BJ (cell line): ENCODE measurements around the gene COX11. TPM values are rescaled to one million over a fixed set of nuclear protein-coding genes. Genes with fewer than 3 reads are reported as not detected.

ENCODE experiments used
- CTCF ChIA-PET: fragments of 350-600 bp; formaldehyde crosslinking; extraction: SDS; loops from one replicate; lab custom pipeline; 2021; ENCODE audit warnings: antibody characterized with exemption, inconsistent platforms; lab: Yijun Ruan, JAX
- POLR2A ChIA-PET: fragments of 300-600 bp; sonication (Branson Sonifier 250); formaldehyde crosslinking; extraction: SDS; loops from one replicate; lab custom pipeline; 2021; ENCODE audit warnings: antibody characterized with exemption; lab: Charles Lee
- DNase-seq: peaks from one replicate; pipeline ENCODE4 v3.0.0-alpha.2; 2011; ENCODE audit warnings: low read depth
- H3K27me3 ChIP-seq: 2 replicates; pipeline ENCODE4 v1.6.0; 2011; ENCODE audit warnings: low read length; ENCODE audit not compliant: control insufficient read depth, insufficient read depth
- H3K36me3 ChIP-seq: 2 replicates; pipeline ENCODE4 v1.5.1; 2011; ENCODE audit warnings: low read length; ENCODE audit not compliant: control insufficient read depth, insufficient read depth
- H3K4me3 ChIP-seq: 2 replicates; pipeline ENCODE4 v1.5.1; 2011; ENCODE audit warnings: low read depth, mild to moderate bottlenecking, control low read depth, low read length
- CTCF ChIP-seq: IDR thresholded peaks from 2 replicates; pipeline ENCODE4 v1.5.1; 2011; ENCODE audit warnings: low read depth, mild to moderate bottlenecking, control low read depth, inconsistent platforms, low read length, moderate library complexity; ENCODE audit not compliant: insufficient read depth
- polyA plus RNA-seq: library from polyadenylated mRNA; depleted of rRNA; stranded (reverse); fragments of >200 nt; gene quantifications from 2 replicates; pipeline ENCODE4 v1.2.3, GENCODE V29; 2011

COX11 gene
- polyA plus RNA-seq, 1 experiment: 33.3 TPM

DNA sequence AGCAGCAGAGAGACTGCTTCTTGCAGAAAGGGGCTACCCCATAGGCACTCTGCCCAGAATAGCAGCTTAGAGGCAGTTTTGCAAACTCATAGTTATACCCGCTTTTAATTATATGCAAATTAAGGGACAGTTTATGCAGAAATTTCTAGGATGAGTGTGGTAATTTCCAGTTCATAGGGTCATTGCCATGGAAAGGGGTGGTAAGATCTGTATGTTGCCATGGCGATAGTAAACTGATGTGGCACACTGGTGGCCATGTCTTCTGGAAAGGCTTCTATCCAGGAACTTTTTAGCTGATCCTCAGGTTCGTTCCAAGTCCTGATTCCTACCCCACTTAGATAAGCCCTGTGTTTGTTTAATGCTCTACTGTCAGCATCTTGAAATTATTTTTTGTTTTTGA is 6.3 kb upstream of the COX11 start:
- no peak for TF ChIP-seq CTCF
- ChIA-PET CTCF (no interaction called here), POLR2A (no interaction called here)
- Histone ChIP-seq H3K27me3 (no peaks in the 10 kb centered on the region), H3K36me3 (no peaks in the 10 kb centered on the region), H3K4me3 (no peak overlapping the region)
- no peak for DNase-seq

- no peak for TF ChIP-seq CTCF
- no peaks in the 10 kb centered on the region for H3K27me3 ChIP-seq
- DNase-seq: no peak
- no peaks in the 10 kb centered on the region for H3K36me3 ChIP-seq
- H3K4me3 ChIP-seq: no peak overlapping the region
- CTCF ChIA-PET: interaction anchor here (1.2 kb wide), 2 partner anchors 21 to 24 kb away, joined by 3 to 8 read pairs; no protein-coding TSS in a partner anchor
- POLR2A ChIA-PET: no interaction called here
These were observed 4.1 kb upstream of the COX11 start for GRCh38 chr17:54972406-54973138.

GRCh38 chr17:54971901-54972300 is 3.4 kb upstream of the COX11 start:
- ChIA-PET POLR2A (no interaction called here), CTCF (no interaction called here)

DNA sequence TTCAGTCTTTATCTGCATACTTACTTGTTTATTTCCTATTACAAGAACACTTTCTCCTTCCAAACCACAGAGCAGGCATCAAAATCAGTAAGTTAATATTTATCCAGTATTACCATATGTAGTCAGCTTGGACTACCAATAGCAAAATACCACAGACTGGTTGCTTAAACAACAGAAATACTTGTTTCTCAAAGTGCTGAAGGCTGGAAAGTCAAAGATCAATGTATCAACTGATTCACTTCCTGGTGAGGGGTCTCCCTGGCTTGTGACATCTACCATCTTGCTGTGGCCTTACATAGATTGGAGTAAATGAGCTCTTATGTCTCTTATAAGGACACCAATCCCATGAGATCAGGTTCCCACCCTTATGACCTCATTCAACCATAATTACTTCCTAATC is 2.7 kb upstream of the COX11 start:
- TF ChIP-seq CTCF: no peak
- POLR2A ChIA-PET: no interaction called here

More at GRCh38 chr17:54971901-54972300, 3.4 kb upstream of the COX11 start:
- H3K27me3 ChIP-seq: no peaks in the 10 kb centered on the region
- no peak overlapping the region for H3K4me3 ChIP-seq
- DNase-seq: no peak
- no peaks in the 10 kb centered on the region for H3K36me3 ChIP-seq
- no peak for TF ChIP-seq CTCF

DNA sequence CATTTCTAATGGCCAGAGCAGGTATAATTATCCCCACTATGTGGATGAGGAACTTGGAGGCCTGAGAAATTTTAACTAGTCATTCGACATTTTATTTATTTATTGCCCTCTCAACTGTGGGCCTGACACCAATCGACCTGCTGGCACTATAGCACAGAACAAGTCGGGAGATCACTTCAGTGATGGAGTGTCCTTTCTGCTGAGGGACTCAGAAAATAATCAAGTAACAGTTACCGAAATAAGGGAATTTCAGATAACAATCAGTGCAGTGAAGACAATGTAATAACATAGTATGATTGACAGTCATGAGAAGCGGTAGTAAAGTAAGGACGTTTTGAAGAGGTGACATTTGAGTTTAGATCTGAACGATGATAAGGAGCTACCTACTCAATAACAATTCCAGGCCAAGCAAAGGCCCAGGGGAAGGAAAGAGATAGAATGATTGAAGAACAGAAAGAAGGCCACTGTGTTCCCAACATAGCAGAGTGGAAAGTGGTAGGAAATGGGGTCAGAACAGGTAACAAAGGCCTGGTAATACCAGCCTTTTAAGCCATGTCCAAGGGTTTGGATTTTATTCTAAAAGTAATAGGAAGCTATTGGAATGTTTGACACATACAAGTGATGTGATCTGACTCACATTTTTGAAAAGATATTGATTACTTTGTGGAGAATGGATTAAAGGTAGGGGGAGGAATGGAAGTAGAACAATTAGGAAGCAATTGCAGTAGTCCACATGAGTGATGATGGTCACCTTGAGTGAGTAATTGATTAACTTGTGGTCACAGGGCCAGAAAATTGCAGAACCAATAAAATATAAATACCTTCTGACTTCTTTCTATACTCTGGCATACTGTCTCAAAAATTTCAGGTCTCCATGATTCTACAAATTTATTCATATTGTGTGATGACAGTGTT is 1.5 kb upstream of the COX11 start:
- no peaks in the 10 kb centered on the region for H3K36me3 ChIP-seq
- no peak for TF ChIP-seq CTCF
- ChIA-PET POLR2A (no interaction called here), CTCF (interaction anchor here (0.6 to 1.2 kb wide), 2 partner anchors 9 to 10 kb away, joined by 3 read pairs; no protein-coding TSS in a partner anchor)
- H3K4me3 ChIP-seq: no peak overlapping the region; the same call in 1 of the 2 replicates
- H3K27me3 ChIP-seq: no peaks in the 10 kb centered on the region
- DNase-seq: no peak

More for the DNA sequence above, 2.7 kb upstream of the COX11 start:
- CTCF ChIA-PET: no interaction called here
- DNase-seq: no peak
- no peak overlapping the region for H3K4me3 ChIP-seq
- H3K27me3 ChIP-seq: no peaks in the 10 kb centered on the region
- H3K36me3 ChIP-seq: no peaks in the 10 kb centered on the region
